GM21786 (cell line): ENCODE measurements around the gene ACP1.

Source experiments
- ATAC-seq: cut with Tn5 transposase; IDR thresholded peaks from one replicate; pipeline ENCODE4 v1.9.1; 2021; ENCODE audit not compliant: unreplicated experiment

The ACP1 gene

GRCh38 chr2:254241-254640 lies 10.5 kb upstream of the ACP1 start:
- ATAC-seq, result no peak

- no peak for ATAC-seq
These were observed 9.6 kb upstream of the ACP1 start for GRCh38 chr2:255195-255594.

GRCh38 chr2:256094-256493 lies 8.7 kb upstream of the ACP1 start:
- ATAC-seq, result no peak

- ATAC-seq, result no peak
These were observed 7.3 kb upstream of the ACP1 start for GRCh38 chr2:257429-257828.

GRCh38 chr2:257842-258241 lies 6.9 kb upstream of the ACP1 start:
- ATAC-seq, result no peak

GRCh38 chr2:258933-259332 lies 5.8 kb upstream of the ACP1 start:
- ATAC-seq, result no peak

GRCh38 chr2:259789-260331 lies 4.9 kb upstream of the ACP1 start:
- ATAC-seq, result no peak

GRCh38 chr2:260507-261161 lies 4.1 kb upstream of the ACP1 start:
- ATAC-seq, result no peak

- ATAC-seq, result no peak
These were observed 2.6 kb upstream of the ACP1 start for GRCh38 chr2:262117-262516.

- ATAC-seq, result no peak
These were observed 1.6 kb upstream of the ACP1 start for GRCh38 chr2:263022-263738.

- ATAC-seq, result peak; percentile 21
These were observed 814 bp upstream of the ACP1 start, which contains the start of gene SH3YL1 for GRCh38 chr2:263774-264492. Gene SH3YL1 (minus strand): TSS chr2:264032. CDS start chr2:263984, 48 bp downstream.

GRCh38 chr2:268323-268722 lies 3.6 kb downstream of the ACP1 start:
- ATAC-seq, result no peak

GRCh38 chr2:269356-270030 lies 4.7 kb downstream of the ACP1 start:
- ATAC-seq, result no peak

GRCh38 chr2:270861-271260 lies 6.1 kb downstream of the ACP1 start:
- no peak for ATAC-seq

GRCh38 chr2:271917-272316 lies 7.2 kb downstream of the ACP1 start:
- ATAC-seq, result no peak

GRCh38 chr2:273333-273732 lies 8.6 kb downstream of the ACP1 start:
- no peak for ATAC-seq

GRCh38 chr2:274503-274902 lies 9.8 kb downstream of the ACP1 start:
- no peak for ATAC-seq

- peak; percentile 100 for ATAC-seq
These were observed 10.7 kb downstream of the ACP1 start for GRCh38 chr2:275466-275865.

- ATAC-seq, result no peak
These were observed 13.7 kb downstream of the ACP1 start for GRCh38 chr2:278312-278926.

- ATAC-seq, result no peak
These were observed 14.2 kb downstream of the ACP1 start for GRCh38 chr2:278927-279320.

- ATAC-seq, result no peak
These were observed 14.6 kb downstream of the ACP1 start for GRCh38 chr2:279366-279765.
